Neural cell (in vitro differentiated cells): ENCODE results near the gene SLCO6A1.

Source experiments
- EP300 ChIP-seq: fragments of 450-650 bp; conservative IDR thresholded peaks from 2 replicates; pipeline ENCODE4 v1.6.1; 2014; ENCODE audit warnings: antibody characterized with exemption, mild to moderate bottlenecking, moderate library complexity; ENCODE audit not compliant: poor library complexity, severe bottlenecking
- SMC3 ChIP-seq: fragments of 450-650 bp; conservative IDR thresholded peaks from 2 replicates; pipeline ENCODE4 v1.6.1; 2014; ENCODE audit warnings: antibody characterized with exemption, mild to moderate bottlenecking, moderate library complexity; ENCODE audit not compliant: poor library complexity
- TF ChIP-seq, protein P1 (sequence below): fragments of 450-650 bp; IDR thresholded peaks from 2 replicates; pipeline ENCODE4 v1.5.1; 2014; ENCODE audit warnings: antibody characterized with exemption, mild to moderate bottlenecking, moderate library complexity; ENCODE audit not compliant: poor library complexity, severe bottlenecking

DNA sequence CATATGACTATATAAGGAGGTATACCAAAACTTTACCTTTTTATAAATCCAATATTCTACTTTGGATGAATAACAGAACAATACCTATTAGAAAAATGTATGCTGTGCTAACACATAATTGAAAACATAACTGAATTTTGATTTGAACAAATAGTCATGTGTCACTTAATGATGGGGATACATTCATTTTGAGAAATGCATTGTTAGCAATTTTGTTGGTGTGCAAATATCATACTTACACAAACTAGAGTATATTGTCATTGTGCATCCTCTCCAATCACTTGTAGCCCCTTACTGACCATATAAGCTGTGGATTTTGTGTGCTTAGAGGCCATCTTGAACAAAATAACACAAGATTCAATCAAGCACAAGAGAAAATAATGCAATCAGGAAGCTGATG is 130.4 kb downstream of the SLCO6A1 start:
- TF ChIP-seq SMC3 (no peak), EP300 (no peak)
- TF ChIP-seq, protein P1, sequence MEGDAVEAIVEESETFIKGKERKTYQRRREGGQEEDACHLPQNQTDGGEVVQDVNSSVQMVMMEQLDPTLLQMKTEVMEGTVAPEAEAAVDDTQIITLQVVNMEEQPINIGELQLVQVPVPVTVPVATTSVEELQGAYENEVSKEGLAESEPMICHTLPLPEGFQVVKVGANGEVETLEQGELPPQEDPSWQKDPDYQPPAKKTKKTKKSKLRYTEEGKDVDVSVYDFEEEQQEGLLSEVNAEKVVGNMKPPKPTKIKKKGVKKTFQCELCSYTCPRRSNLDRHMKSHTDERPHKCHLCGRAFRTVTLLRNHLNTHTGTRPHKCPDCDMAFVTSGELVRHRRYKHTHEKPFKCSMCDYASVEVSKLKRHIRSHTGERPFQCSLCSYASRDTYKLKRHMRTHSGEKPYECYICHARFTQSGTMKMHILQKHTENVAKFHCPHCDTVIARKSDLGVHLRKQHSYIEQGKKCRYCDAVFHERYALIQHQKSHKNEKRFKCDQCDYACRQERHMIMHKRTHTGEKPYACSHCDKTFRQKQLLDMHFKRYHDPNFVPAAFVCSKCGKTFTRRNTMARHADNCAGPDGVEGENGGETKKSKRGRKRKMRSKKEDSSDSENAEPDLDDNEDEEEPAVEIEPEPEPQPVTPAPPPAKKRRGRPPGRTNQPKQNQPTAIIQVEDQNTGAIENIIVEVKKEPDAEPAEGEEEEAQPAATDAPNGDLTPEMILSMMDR: no peak
